SK-N-SH treated with all-trans-retinoic acid at 6 μM for 48 hours (cell line): Measurements from ENCODE around the gene LSS.

Experiments used
- ATAC-seq: fragments of 200-7000 bp; cut with Tn5 transposase; 3 replicates; pipeline ENCODE4 v1.9.1; 2020; ENCODE audit warnings: mild to moderate bottlenecking, moderate library complexity
- ARNTL ChIP-seq: fragments of 450-650 bp; formaldehyde crosslinking; IDR thresholded peaks from 2 replicates; pipeline ENCODE4 v1.5.0; 2020; ENCODE audit warnings: low read depth, mild to moderate bottlenecking, moderate library complexity, borderline replicate concordance
- BACH2 ChIP-seq: fragments of 250-450 bp; sonication (Bioruptor Pico); IDR thresholded peaks from 2 replicates; pipeline ENCODE4 v1.9.0; 2021; ENCODE audit warnings: mild to moderate bottlenecking, borderline replicate concordance
- CREB5 ChIP-seq: fragments of 250-450 bp; sonication (Bioruptor Pico); IDR thresholded peaks from 2 replicates; pipeline ENCODE4 v1.5.1; 2020; ENCODE audit warnings: low read depth, mild to moderate bottlenecking, moderate library complexity
- CSDC2 ChIP-seq: fragments of 250-450 bp; sonication (Bioruptor Pico); IDR thresholded peaks from 2 replicates; pipeline ENCODE4 v1.5.0; 2020; ENCODE audit warnings: mild to moderate bottlenecking, moderate library complexity
- CSRNP3 ChIP-seq: fragments of 250-450 bp; sonication (Bioruptor Pico); IDR thresholded peaks from 2 replicates; pipeline ENCODE4 v1.5.1; 2021; ENCODE audit warnings: mild to moderate bottlenecking, moderate library complexity
- GLIS3 ChIP-seq: fragments of 250-450 bp; sonication (Bioruptor Pico); IDR thresholded peaks from 2 replicates; pipeline ENCODE4 v1.5.0; 2020; ENCODE audit warnings: mild to moderate bottlenecking, moderate library complexity
- ISL1 ChIP-seq: fragments of 250-450 bp; sonication (Bioruptor Pico); IDR thresholded peaks from 2 replicates; pipeline ENCODE4 v2.1.2; 2022; ENCODE audit warnings: mild to moderate bottlenecking, moderate library complexity
- OSR1 ChIP-seq: fragments of 250-450 bp; sonication (Bioruptor Pico); IDR thresholded peaks from 2 replicates; pipeline ENCODE4 v1.8.0; 2022; ENCODE audit warnings: moderate library complexity, mild to moderate bottlenecking, inconsistent platforms
- PATZ1 ChIP-seq: fragments of 250-450 bp; sonication (Bioruptor Pico); IDR thresholded peaks from 2 replicates; pipeline ENCODE4 v1.8.0; 2020; ENCODE audit warnings: mild to moderate bottlenecking, moderate library complexity, borderline replicate concordance
- POU6F1 ChIP-seq: fragments of 250-450 bp; sonication (Bioruptor Pico); IDR thresholded peaks from 2 replicates; pipeline ENCODE4 v1.8.0; 2021; ENCODE audit warnings: low read depth, mild to moderate bottlenecking, moderate library complexity, borderline replicate concordance
- PPARA ChIP-seq: fragments of 250-450 bp; sonication (Bioruptor Pico); IDR thresholded peaks from 2 replicates; pipeline ENCODE4 v1.5.0; 2020; ENCODE audit warnings: mild to moderate bottlenecking, borderline replicate concordance
- RARB ChIP-seq: fragments of 250-450 bp; sonication (Bioruptor Pico); IDR thresholded peaks from 2 replicates; pipeline ENCODE4 v1.8.0; 2021; ENCODE audit warnings: mild to moderate bottlenecking, moderate library complexity
- SNAI2 ChIP-seq: fragments of 250-450 bp; sonication (Bioruptor Pico); IDR thresholded peaks from 2 replicates; pipeline ENCODE4 v1.5.0; 2020; ENCODE audit warnings: mild to moderate bottlenecking, moderate library complexity
- TCF4 ChIP-seq: fragments of 250-450 bp; sonication (Bioruptor Pico); IDR thresholded peaks from 2 replicates; pipeline ENCODE4 v1.8.0; 2021; ENCODE audit warnings: mild to moderate bottlenecking, moderate library complexity, borderline replicate concordance
- TOX ChIP-seq: fragments of 250-450 bp; sonication (Bioruptor Pico); IDR thresholded peaks from 2 replicates; pipeline ENCODE4 v1.8.0; 2021; ENCODE audit warnings: mild to moderate bottlenecking, moderate library complexity, borderline replicate concordance
- TSHZ2 ChIP-seq: fragments of 250-450 bp; sonication (Bioruptor Pico); IDR thresholded peaks from 2 replicates; pipeline ENCODE4 v1.5.0; 2020; ENCODE audit warnings: mild to moderate bottlenecking, moderate library complexity
- ZC3H10 ChIP-seq: fragments of 250-450 bp; sonication (Bioruptor Pico); IDR thresholded peaks from 2 replicates; pipeline ENCODE4 v1.5.1; 2021; ENCODE audit warnings: mild to moderate bottlenecking, moderate library complexity
- ZFP3 ChIP-seq: fragments of 250-450 bp; sonication (Bioruptor Pico); IDR thresholded peaks from 2 replicates; pipeline ENCODE4 v1.5.0; 2020; ENCODE audit warnings: mild to moderate bottlenecking, moderate library complexity
- ZNF565 ChIP-seq: fragments of 450-650 bp; formaldehyde crosslinking; conservative IDR thresholded peaks from 2 replicates; pipeline ENCODE4 v1.5.0; 2020; ENCODE audit warnings: low read depth, mild to moderate bottlenecking, moderate library complexity
- ZNF70 ChIP-seq: fragments of 450-650 bp; formaldehyde crosslinking; IDR thresholded peaks from 2 replicates; pipeline ENCODE4 v1.5.0; 2020; ENCODE audit warnings: mild to moderate bottlenecking, moderate library complexity

LSS gene

GRCh38 chr21:46268371-46268770 is 39.8 kb upstream of the LSS start (continued):
- TF ChIP-seq SNAI2 (CRISPR knock-in tag) (no peak), ARNTL (no peak)

- no peak for TF ChIP-seq ARNTL
- no peak for TF ChIP-seq CSDC2 (CRISPR knock-in tag)
- TF ChIP-seq GLIS3 (CRISPR knock-in tag): no peak
- TF ChIP-seq CREB5: no peak
- no peak for TF ChIP-seq POU6F1 (CRISPR knock-in tag)
- TF ChIP-seq TSHZ2 (CRISPR knock-in tag): no peak
- TF ChIP-seq ZNF70: no peak
- no peak for TF ChIP-seq ZFP3
- no peak for TF ChIP-seq OSR1 (CRISPR knock-in tag)
- TF ChIP-seq RARB: no peak
- TF ChIP-seq ISL1 (CRISPR knock-in tag): no peak
- no peak for TF ChIP-seq CSRNP3 (CRISPR knock-in tag)
- TF ChIP-seq ZNF565 (CRISPR knock-in tag): no peak
- TF ChIP-seq ZC3H10 (CRISPR knock-in tag): no peak
- no peak for TF ChIP-seq PATZ1
- no peak for TF ChIP-seq BACH2
- no peak for TF ChIP-seq SNAI2 (CRISPR knock-in tag)
- no peak for TF ChIP-seq PPARA (CRISPR knock-in tag)
- no peak for TF ChIP-seq TCF4
- ATAC-seq: no peak
Observed at GRCh38 chr21:46266946-46267345, 38.4 kb upstream of the LSS start.

- no peak for TF ChIP-seq ZFP3
- no peak for TF ChIP-seq RARB
- no peak for TF ChIP-seq BACH2
- no peak for TF ChIP-seq TOX (CRISPR knock-in tag)
- TF ChIP-seq CSRNP3 (CRISPR knock-in tag): no peak
- TF ChIP-seq, all 23 proteins: peak for 0
- no peak for ATAC-seq
Observed at GRCh38 chr21:46265736-46266525, 37.4 kb upstream of the LSS start.
